ENCODE results near the gene ABCA2.
A peak's percentile ranks its signal among the peaks of the same experiment; 100 is the strongest.
"Not testable (repeated sequence)": the region's sequence is repeated elsewhere in the genome, so short reads cannot be mapped to it uniquely, and the experiment has no call there.

Gene ABCA2

GRCh38 chr9:137027369-137028262 is at the start of gene ABCA2:
TSS of gene ABCA2 (minus strand) at chr9:137028237. CDS start at chr9:137028140, 97 bp downstream.
- DNase-seq = no peak

GRCh38 chr9:137077010-137077747 is 49.1 kb upstream of the ABCA2 start, which contains the start of gene UAP1L1:
TSS of gene UAP1L1 (plus strand) at chr9:137077517. CDS start at chr9:137077533, 16 bp downstream.
- DNase-seq = peak; percentile 36

DNA sequence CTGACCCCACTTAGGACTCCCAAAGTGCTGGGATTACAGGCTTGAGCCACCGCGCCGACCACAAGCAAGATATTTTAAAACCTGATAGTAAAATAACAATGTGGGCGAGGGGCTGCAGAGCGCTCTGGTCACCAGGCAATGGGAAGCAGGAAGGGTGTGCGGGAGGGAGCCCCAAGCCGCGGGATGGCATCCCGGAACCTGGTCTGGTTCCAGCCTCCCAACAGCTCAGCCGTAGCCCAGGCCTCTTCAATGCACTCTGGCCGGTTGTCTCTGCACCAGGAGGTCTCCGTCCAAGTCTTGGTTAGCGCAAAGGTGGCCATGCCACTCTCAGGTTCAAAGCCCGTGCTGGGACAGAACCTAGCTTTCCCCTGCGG is 48.6 kb upstream of the ABCA2 start:
- no peak for DNase-seq

DNA sequence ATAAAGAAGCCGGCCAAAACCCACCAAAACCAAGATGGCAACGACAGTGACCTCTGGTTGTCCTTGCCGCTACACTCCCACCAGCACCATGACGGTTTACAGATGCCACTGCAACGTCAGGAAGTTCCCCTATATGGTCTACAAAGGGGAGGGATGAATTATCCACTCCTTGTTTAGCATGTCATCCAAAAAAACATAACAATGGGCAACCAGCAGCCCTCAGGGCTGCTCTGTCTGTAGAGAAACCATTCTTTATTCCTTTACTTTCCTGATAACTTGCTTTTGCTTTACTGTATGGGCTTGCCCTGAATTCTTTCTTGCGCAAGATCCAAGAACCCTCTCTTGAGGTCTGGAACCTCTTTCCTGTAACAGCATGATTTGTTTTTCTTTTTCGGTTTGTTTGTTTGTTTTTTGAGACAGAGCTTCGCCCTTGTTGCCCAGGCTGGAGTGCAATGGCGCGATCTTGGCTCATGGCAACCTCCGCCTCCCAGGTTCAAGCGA is 47.3 kb upstream of the ABCA2 start:
- DNase-seq = no peak

DNA sequence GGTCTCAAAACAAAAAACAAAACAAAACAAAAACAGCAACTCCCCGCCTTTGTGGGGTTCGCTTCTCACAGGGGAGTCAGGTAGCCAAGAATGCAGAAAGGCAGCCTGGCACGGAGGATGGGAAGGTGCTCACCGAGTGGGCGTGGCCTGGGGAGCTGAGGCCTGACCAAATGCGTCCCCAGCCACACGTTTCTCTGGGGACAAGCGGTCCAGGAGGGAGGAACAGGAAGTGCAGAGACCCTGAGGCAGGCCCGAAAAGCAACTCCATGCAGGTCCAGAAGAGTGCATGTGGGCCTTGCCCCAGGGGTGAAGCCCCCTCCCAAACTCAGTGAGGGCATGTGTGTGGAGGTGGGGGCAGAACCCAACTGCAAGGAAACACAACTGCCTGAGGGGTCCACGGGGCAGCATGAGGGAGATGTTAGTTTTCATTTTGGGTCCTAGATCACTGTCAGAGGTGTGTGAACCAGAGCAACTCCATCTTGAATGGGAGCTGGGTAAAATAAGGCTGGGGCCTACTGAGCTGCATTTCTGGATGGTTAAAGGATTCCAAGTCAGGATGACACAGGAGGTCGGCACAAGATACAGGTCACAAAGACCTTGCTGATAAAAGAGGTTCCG is 46.7 kb upstream of the ABCA2 start:
- DNase-seq = no peak

- DNase-seq = no peak
These were observed 46.0 kb upstream of the ABCA2 start for GRCh38 chr9:137073992-137074399.

DNA sequence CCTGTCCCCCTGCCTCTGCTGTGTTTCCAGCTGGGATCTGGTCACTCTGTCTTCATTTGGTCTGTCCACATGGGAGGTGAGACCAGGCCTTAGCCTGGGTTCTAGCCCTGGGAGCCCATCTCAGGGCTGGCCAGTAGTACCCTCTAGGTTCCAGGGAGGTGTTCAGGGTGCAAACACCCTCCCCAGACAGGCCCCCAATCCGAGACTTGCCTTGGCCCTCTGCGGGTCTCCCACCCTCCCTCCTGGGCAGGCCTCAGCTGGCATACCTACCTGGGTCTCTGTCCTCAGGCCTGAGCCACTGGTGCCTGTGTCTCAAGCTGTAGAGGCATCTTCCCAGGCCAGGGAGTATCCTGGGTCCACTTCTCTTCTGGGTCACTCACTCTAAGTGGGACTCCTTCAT is 43.2 kb upstream of the ABCA2 start:
- no peak for DNase-seq

DNA sequence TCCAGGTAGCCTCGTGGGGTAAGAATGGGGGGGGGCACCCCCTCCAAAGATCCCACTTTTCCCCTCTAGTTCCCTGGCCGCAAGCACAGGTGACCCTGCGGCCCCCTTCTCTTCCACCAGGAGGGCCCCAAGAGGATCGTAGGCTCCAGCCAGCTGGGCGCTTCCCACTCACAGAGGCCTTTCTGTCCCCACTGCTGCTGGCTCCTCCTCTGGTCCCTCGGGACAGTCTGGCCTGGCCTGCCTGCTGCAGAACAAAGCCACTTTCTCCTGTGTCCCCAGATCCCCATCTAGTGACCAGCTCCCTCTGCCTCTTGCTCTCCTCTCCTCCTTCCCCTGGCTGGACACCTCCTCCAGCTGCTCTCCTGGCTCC is 42.9 kb upstream of the ABCA2 start:
- no peak for DNase-seq

DNA sequence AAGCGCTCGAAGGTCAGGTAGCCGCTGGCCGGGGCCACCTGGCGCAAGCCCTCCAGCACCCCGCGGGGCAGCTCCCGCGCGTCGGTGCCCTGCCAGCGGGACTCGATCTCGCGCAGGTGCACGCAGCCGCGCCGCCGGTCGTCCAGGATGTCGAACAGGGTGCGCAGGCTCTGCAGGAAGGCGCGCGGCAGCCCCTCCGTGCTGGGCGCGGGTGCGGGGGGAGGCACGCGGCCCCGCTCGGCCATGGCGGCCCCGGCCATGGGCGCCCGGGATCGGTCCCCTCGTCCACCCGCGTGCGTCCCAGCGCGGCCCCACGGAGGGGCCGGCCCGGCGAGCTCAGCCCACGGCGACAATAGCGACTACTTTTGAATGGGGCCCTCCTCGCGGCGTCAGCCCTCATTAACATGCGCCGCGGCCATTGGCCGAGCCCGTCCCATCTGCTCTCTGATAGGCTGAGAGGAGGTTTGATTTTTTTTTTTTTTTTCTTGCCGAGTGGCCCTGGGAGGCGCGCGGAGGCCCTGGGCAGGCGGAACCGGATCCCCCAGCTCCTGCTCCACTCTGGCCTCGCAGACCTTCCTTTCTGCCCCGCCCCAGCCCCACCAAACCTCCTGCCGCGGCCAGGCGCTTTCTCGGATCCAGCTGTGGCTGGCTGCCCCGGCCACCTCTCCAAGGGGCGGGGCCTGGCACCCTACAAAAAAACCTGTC is 42.3 kb upstream of the ABCA2 start, which contains the start of gene SAPCD2:
SAPCD2 (minus strand) TSS at position 357 of the 705 bp plus-strand sequence; CDS start at position 260, 97 bp downstream.
- DNase-seq = peak; percentile 85

GRCh38 chr9:137069508-137070091 is 41.6 kb upstream of the ABCA2 start:
- no peak for DNase-seq

GRCh38 chr9:137068539-137069507 is 40.8 kb upstream of the ABCA2 start:
- no peak for DNase-seq

DNA sequence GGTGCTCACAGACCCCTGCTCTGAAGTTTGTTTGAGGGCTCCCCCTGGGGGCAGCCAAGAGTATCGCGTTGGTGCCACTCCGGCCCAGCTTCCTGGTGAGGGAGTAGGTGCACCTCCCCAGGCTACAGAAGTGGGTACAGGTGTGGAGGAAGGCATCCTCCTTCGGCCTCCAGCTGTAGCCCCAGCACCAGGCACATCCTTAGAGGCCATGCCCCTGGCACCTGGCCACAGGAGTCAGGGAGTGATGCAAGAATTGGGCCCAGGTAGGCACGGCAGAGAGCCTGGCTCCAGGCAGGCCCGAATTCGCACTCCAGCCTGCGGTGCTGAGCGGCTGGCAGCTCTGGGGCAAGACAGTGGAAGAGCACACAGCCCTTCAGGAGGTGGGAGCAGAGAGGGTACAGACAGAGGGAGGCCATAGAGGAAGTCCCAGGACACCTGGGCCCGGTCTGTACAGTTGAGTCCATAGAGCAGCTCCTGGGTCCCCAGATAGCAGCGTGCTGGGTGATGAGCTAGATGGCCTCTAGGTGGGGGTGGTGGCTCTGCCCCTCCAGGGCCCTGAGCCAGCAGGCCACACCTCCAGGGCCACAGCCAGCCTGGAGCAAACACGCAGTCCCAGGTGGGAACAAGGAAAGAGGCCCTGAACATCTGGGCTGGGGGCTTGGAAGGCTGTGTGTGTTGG is 40.0 kb upstream of the ABCA2 start:
- DNase-seq = peak; percentile 87

DNA sequence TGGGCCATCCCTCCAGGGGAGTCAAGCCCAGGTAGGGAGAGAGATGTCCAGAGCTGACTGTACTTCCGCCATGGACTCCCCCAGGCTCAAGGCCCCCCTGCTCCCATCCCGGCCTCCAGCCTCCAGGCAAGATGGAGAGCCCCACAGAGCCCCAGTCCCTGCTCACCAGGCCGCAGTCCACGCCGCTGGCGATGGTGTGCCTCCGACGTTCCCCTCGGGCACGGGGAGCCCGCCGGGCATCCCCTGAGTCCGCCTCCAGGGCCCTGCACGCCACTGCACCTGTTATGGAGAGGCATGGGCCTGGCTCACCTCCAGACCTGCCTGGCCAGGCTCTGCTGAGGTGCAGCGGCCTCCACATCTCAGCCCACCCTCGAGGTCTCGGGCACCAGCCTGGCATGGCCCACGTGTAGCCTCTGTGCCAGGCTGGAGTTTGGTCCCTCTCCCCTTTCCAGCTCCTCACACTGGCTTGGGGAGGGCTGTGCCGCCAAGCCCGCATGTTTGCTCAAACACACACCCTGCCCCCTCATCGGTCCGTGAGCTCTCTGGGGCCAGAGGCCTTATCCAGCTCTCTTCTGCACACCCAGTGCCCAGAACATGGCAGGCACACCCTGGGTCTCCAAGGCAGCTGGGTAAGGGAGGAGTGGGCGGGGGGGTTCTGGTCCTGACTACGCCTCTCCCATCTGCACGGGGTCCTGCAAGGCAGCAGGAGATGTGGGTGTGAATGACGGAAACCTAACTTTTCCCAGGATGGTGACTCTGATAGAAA is 38.2 kb upstream of the ABCA2 start:
- no peak for DNase-seq

DNA sequence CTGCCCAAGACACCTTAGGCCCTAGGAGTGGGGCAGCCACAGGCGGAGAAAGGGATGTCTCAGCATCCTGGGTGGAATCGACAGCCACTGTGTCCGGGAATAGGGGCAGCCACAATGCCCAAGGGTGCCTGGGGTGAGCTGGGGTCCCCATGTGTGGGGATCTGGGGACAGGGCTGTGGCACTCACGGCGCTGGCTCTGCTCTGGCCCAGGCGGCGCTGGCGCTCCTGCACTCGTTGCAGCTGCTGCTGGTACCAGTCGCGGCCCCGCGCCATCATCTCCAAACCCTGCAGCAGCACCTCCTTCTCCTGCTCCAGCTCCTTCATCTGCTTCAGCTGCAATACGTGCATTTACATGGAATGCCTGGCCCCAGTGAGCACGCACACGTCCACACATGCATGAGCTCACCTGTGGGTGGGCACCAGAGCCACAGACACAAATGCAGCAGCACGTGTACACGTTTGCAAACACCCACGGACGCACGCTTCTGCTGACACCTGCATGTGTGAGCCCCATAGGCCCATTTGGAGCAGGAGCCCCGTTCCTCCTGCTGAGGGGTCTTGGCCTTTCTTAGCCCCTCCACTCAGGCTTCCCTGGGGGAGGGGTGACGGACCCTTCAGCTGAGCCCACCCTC is 37.4 kb upstream of the ABCA2 start:
- DNase-seq = no peak

GRCh38 chr9:137064880-137065164 is 36.8 kb upstream of the ABCA2 start:
- DNase-seq = no peak

GRCh38 chr9:137064027-137064879 is 36.2 kb upstream of the ABCA2 start:
- DNase-seq = peak; percentile 69

DNA sequence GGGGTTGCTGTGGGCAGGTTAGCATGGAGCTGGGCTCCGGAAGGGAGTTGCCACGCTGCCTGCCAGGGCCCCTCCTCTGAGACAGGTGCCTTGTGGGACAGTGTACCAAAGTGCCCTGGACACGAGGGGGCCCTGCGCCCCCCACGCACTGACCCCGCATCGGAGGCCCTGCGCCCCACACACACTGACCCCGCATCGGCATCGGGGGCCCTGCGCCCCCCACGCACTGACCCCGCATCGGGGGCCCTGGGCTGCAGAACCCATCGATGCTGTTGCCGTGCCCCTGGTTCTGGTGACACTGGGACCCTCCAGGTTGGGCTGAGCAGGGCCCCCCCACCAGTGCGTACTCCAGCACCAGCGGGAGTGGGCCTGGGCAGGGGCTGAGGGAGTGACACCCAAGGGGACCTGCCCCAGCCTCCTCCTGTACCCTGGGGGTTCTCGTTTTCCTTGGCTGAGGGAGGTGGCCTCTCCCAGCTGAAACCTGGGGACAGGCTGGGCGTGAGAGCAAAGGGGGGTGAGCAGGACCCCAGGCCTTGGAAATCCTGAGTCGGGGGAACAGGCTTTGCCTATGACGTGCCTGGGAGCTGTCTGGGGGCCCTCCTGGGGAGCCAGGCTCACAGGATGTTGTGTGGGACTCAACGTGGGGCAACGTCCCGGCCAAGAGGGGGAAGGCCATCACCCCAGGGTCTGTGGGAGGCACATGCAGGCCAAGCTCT is 35.4 kb upstream of the ABCA2 start:
- no peak for DNase-seq

DNA sequence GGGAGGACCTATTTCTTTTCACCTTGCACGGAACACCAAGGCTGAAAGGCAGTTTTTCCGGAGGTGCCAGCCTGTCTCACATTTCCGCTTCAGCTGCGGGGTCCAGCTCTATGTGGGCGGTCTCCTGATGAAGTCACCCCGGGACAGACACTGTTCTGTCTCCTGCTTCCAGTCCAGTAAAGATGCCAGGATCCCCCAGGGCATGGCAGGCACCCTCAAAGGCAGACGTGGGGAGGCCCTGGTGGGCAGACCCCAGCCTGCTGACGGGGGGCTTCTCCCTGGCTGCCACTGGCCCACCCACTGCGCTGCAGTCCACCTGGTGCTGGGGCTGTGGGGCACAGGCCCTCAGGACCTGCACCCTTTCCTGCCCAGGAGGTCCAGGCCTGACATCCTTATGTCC is 34.8 kb upstream of the ABCA2 start:
- DNase-seq = not testable (repeated sequence)

Data from stimulated activated CD4-positive, alpha-beta T cell treated with anti-CD3 and anti-CD28 coated beads, Interleukin-4, amount 100 ng/mL, for 24 hours (primary cell).